H9 (cell line): Measurements from ENCODE around the gene RPS6KA4. TPM values are rescaled to one million over a fixed set of nuclear protein-coding genes. Genes with fewer than 3 reads are reported as not detected.

Experiments used
- DNase-seq: peaks from one replicate; pipeline ENCODE4 v3.0.0-alpha.2; 2017
- H2AFZ ChIP-seq: one replicate; pipeline ENCODE4 v1.6.1; 2013; ENCODE audit warnings: mild to moderate bottlenecking, low read length, control low read depth, moderate library complexity
- H2AK5ac ChIP-seq: 2 replicates; pipeline ENCODE4 v1.6.1; 2013; ENCODE audit warnings: low read length, control low read depth, mixed read lengths; ENCODE audit not compliant: insufficient read length
- H2BK120ac ChIP-seq: one replicate; pipeline ENCODE4 v1.6.1; 2013; ENCODE audit warnings: low read depth, mild to moderate bottlenecking, low read length, control low read depth, inconsistent platforms; ENCODE audit not compliant: poor library complexity, severe bottlenecking
- H2BK12ac ChIP-seq: 2 replicates; pipeline ENCODE4 v1.6.1; 2013; ENCODE audit warnings: low read length, control low read depth, mixed read lengths, low read depth; ENCODE audit not compliant: insufficient read length
- H2BK15ac ChIP-seq: 2 replicates; pipeline ENCODE4 v1.6.1; 2013; ENCODE audit warnings: low read depth, low read length, control low read depth
- H2BK20ac ChIP-seq: one replicate; pipeline ENCODE4 v1.6.1; 2013; ENCODE audit warnings: low read depth, mild to moderate bottlenecking, low read length, control low read depth, inconsistent platforms; ENCODE audit not compliant: poor library complexity, severe bottlenecking
- H2BK5ac ChIP-seq: 2 replicates; pipeline ENCODE4 v1.6.1; 2013; ENCODE audit warnings: low read length, control low read depth, mixed read lengths; ENCODE audit not compliant: insufficient read length
- H3K14ac ChIP-seq: 2 replicates; pipeline ENCODE4 v1.6.1; 2013; ENCODE audit warnings: low read length, control low read depth; ENCODE audit not compliant: insufficient read depth
- H3K18ac ChIP-seq: 2 replicates; pipeline ENCODE4 v1.6.1; 2013; ENCODE audit warnings: low read depth, mild to moderate bottlenecking, mixed read lengths, low read length, control low read depth; ENCODE audit not compliant: insufficient read length
- H3K23ac ChIP-seq: 2 replicates; pipeline ENCODE4 v1.6.1; 2013; ENCODE audit warnings: low read length, control low read depth, mixed read lengths, low read depth; ENCODE audit not compliant: insufficient read length
- H3K23me2 ChIP-seq: 2 replicates; pipeline ENCODE4 v1.6.1; 2013; ENCODE audit warnings: low read depth, mild to moderate bottlenecking, mixed read lengths, low read length, control low read depth; ENCODE audit not compliant: insufficient read length, poor library complexity, severe bottlenecking
- H3K27ac ChIP-seq: 2 replicates; pipeline ENCODE4 v1.5.1; 2013; ENCODE audit warnings: low read length, control low read depth, mixed read lengths, low read depth; ENCODE audit not compliant: insufficient read length
- H3K27me3 ChIP-seq: 2 replicates; pipeline ENCODE4 v1.6.1; 2013; ENCODE audit warnings: low read length, control low read depth, inconsistent platforms; ENCODE audit not compliant: insufficient read depth
- H3K4ac ChIP-seq: 2 replicates; pipeline ENCODE4 v1.6.1; 2013; ENCODE audit warnings: low read depth, mild to moderate bottlenecking, control low read depth, inconsistent platforms, low read length, moderate library complexity
- H3K4me1 ChIP-seq: 2 replicates; pipeline ENCODE4 v1.6.1; 2013; ENCODE audit warnings: low read length, control low read depth, inconsistent platforms; ENCODE audit not compliant: insufficient read depth
- H3K4me2 ChIP-seq: 2 replicates; pipeline ENCODE4 v1.6.1; 2013; ENCODE audit warnings: low read length, control low read depth, mixed read lengths; ENCODE audit not compliant: insufficient read length, insufficient read depth
- H3K56ac ChIP-seq: 2 replicates; pipeline ENCODE4 v1.6.1; 2013; ENCODE audit warnings: low read depth, mild to moderate bottlenecking, mixed read lengths, low read length, control low read depth; ENCODE audit not compliant: insufficient read length
- H3K79me1 ChIP-seq: 2 replicates; pipeline ENCODE4 v1.6.1; 2013; ENCODE audit warnings: low read depth, mild to moderate bottlenecking, moderate library complexity, low read length, control low read depth, inconsistent platforms; ENCODE audit not compliant: insufficient read depth, poor library complexity, severe bottlenecking
- H3K79me2 ChIP-seq: 2 replicates; pipeline ENCODE4 v1.6.1; 2013; ENCODE audit warnings: low read length, control low read depth, inconsistent platforms; ENCODE audit not compliant: insufficient read depth
- H3K9ac ChIP-seq: 2 replicates; pipeline ENCODE4 v1.6.1; 2013; ENCODE audit warnings: low read length, control low read depth, mixed read lengths; ENCODE audit not compliant: insufficient read length; ENCODE audit errors: extremely low read depth
- H3K9me3 ChIP-seq: one replicate; pipeline ENCODE4 v1.6.1; 2013; ENCODE audit warnings: low read depth, low read length, inconsistent platforms; ENCODE audit not compliant: control insufficient read depth
- H3T11ph ChIP-seq: one replicate; pipeline ENCODE4 v1.6.1; 2013; ENCODE audit warnings: mild to moderate bottlenecking, low read length, control low read depth, inconsistent platforms
- H4K20me1 ChIP-seq: one replicate; pipeline ENCODE4 v1.6.1; 2013; ENCODE audit not compliant: control insufficient read depth, insufficient read length, insufficient read depth
- H4K5ac ChIP-seq: 2 replicates; pipeline ENCODE4 v1.6.1; 2013; ENCODE audit warnings: low read depth, mild to moderate bottlenecking, mixed read lengths, low read length, control low read depth; ENCODE audit not compliant: insufficient read length
- H4K8ac ChIP-seq: replicated peaks from 2 replicates; pipeline ENCODE4 v1.6.1; 2013; ENCODE audit warnings: low read length, control low read depth, mixed read lengths, low read depth; ENCODE audit not compliant: insufficient read length
- H4K91ac ChIP-seq: 2 replicates; pipeline ENCODE4 v1.6.1; 2013; ENCODE audit warnings: low read depth, mild to moderate bottlenecking, moderate library complexity, mixed read lengths, low read length, control low read depth; ENCODE audit not compliant: insufficient read length
- H3K27ac Mint-ChIP-seq, 3 experiments: 2 replicates in 2 of 3; 3 replicates in 1 of 3; pipeline ENCODE4 v1.8.0; 2020 to 2021; ENCODE audit warnings: mixed read lengths in 3 of 3, mild to moderate bottlenecking in 1 of 3, moderate library complexity in 1 of 3
- H3K27me3 Mint-ChIP-seq: 2 replicates; pipeline ENCODE4 v1.8.0; 2021; ENCODE audit warnings: low read depth, mild to moderate bottlenecking, moderate library complexity, mixed read lengths
- H3K36me3 Mint-ChIP-seq, 3 experiments: 2 replicates in 2 of 3; 3 replicates in 1 of 3; pipeline ENCODE4 v1.8.0; 2020 to 2021; ENCODE audit warnings: low read depth in 3 of 3, mixed read lengths in 3 of 3; ENCODE audit not compliant: insufficient read depth in 1 of 3
- H3K4me1 Mint-ChIP-seq, 2 experiments: 2 replicates each; pipeline ENCODE4 v1.8.0; 2020; ENCODE audit warnings: mixed read lengths in 2 of 2
- H3K4me3 Mint-ChIP-seq, 2 experiments: 2 replicates in 1 of 2; 3 replicates in 1 of 2; pipeline ENCODE4 v1.8.0; 2020 to 2021; ENCODE audit warnings: mild to moderate bottlenecking in 2 of 2, mixed read lengths in 2 of 2, moderate library complexity in 1 of 2
- H3K9me3 Mint-ChIP-seq, 2 experiments: 2 replicates in 1 of 2; 3 replicates in 1 of 2; pipeline ENCODE4 v1.8.0; 2020; ENCODE audit warnings: mild to moderate bottlenecking in 2 of 2, mixed read lengths in 2 of 2, moderate library complexity in 1 of 2
- CTCF ChIP-seq: fragments of 200-600 bp; sonication (generic); conservative IDR thresholded peaks from 3 replicates; pipeline ENCODE4 v1.8.0; 2021; ENCODE audit warnings: antibody characterized with exemption, mild to moderate bottlenecking
- WGBS: extraction: QIAGEN DNeasy Blood & Tissue Kit; methylation state at CpG from one replicate; pipeline ENCODE4 v1.1.7; 2013; ENCODE audit warnings: missing lambda C conversion rate, low lambda C conversion rate, mixed read lengths; ENCODE audit not compliant: insufficient read length; ENCODE audit errors: extremely low coverage; 5-methylcytosine and 5-hydroxymethylcytosine counted together
- total RNA-seq: library from RNA; stranded (reverse); gene quantifications from 2 replicates; pipeline ENCODE4 v1.2.1, GENCODE V29; 2021

The RPS6KA4 gene
- total RNA-seq, 1 experiment from 2014 or later: 10.8 TPM

GRCh38 chr11:64406221-64406946 lies 47.4 kb downstream of the RPS6KA4 start:
- H3K79me2 ChIP-seq: no peaks in the 10 kb centered on the region
- no peak overlapping the region for H4K91ac ChIP-seq
- H3K27me3 ChIP-seq: no peaks in the 10 kb centered on the region; the same call in 1 of the 2 replicates
- H2BK5ac ChIP-seq: no peak overlapping the region
- no peak overlapping the region for H3K56ac ChIP-seq
- no peak for DNase-seq
- no peak overlapping the region for H3K18ac ChIP-seq
- no peak overlapping the region; the same call in 1 of the 2 replicates for H2BK15ac ChIP-seq
- no peak overlapping the region for H3K9ac ChIP-seq
- H3K23ac ChIP-seq: no peak overlapping the region
- no peak overlapping the region for H3K27ac Mint-ChIP-seq
- H3K4ac ChIP-seq: no peak overlapping the region
- H3K23me2 ChIP-seq: no peaks in the 10 kb centered on the region
- no peak overlapping the region for H3K4me2 ChIP-seq
- no peak overlapping the region for H2AFZ ChIP-seq
- H4K8ac ChIP-seq: no peak overlapping the region
- no peak overlapping the region for H3K14ac ChIP-seq
- no peaks in the 10 kb centered on the region for H3K79me1 ChIP-seq
- peaks cover 0 to 6% (median 0%) of the 10 kb centered on the region in 3 experiments; a peak in 3 of 7 replicates for H3K36me3 Mint-ChIP-seq
- no peak overlapping the region for H3K4me3 Mint-ChIP-seq
- no peak for TF ChIP-seq CTCF
- no peaks in the 10 kb centered on the region; the same call in 1 of the 2 replicates for H3K4me1 ChIP-seq
- H3K9me3 ChIP-seq: no peaks in the 10 kb centered on the region
- WGBS: no CpG with 5 or more reads among the region's 10 CpGs
- H2BK20ac ChIP-seq: no peak overlapping the region
- no peak overlapping the region for H2BK12ac ChIP-seq
- no peak overlapping the region for H2BK120ac ChIP-seq
- H3K4me1 Mint-ChIP-seq: peaks cover 20 to 36% of the 10 kb centered on the region in 2 experiments
- no peaks in the 10 kb centered on the region for H4K20me1 ChIP-seq
- no peak overlapping the region for H4K5ac ChIP-seq
- H3K27ac ChIP-seq: no peak overlapping the region
- peaks cover 27% of the 10 kb centered on the region for H3K27me3 Mint-ChIP-seq
- no peak overlapping the region for H2AK5ac ChIP-seq
- peaks cover 4 to 9% of the 10 kb centered on the region in 2 experiments; a peak in 4 of 5 replicates for H3K9me3 Mint-ChIP-seq
- H3T11ph ChIP-seq: no peak overlapping the region
